ENCODE results near the gene ABHD12.
A peak's percentile ranks its signal among the peaks of the same experiment; 100 is the strongest.

The ABHD12 gene

DNA sequence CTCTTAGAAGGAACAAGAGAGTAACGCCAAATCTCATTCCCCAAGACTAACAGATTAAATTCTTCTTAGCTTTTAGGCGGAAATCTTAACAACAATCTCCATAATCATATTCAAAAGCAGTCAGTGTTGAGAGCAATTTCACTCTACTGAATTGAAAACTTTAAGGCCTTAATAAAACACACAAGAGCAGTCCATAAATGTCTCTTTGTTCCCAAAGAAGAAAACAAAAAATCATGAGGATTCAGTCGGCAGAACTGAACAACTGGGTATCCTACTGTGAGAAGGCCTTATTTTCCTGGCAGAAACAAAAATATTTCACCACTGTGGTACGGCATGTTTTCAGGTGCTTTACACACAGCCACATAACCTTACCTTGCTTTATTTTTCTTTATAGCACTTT lies 14.4 kb downstream of the ABHD12 start:
- DNase-seq (ENCODE audit: low read depth) = no peak
- TF ChIP-seq, protein P1, sequence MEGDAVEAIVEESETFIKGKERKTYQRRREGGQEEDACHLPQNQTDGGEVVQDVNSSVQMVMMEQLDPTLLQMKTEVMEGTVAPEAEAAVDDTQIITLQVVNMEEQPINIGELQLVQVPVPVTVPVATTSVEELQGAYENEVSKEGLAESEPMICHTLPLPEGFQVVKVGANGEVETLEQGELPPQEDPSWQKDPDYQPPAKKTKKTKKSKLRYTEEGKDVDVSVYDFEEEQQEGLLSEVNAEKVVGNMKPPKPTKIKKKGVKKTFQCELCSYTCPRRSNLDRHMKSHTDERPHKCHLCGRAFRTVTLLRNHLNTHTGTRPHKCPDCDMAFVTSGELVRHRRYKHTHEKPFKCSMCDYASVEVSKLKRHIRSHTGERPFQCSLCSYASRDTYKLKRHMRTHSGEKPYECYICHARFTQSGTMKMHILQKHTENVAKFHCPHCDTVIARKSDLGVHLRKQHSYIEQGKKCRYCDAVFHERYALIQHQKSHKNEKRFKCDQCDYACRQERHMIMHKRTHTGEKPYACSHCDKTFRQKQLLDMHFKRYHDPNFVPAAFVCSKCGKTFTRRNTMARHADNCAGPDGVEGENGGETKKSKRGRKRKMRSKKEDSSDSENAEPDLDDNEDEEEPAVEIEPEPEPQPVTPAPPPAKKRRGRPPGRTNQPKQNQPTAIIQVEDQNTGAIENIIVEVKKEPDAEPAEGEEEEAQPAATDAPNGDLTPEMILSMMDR (conservative IDR thresholded peaks at IDR 0.05; ENCODE audit: control insufficient read depth, insufficient read depth, low read depth, low read length) = no peak
- no peak overlapping the region for H3K4me3 ChIP-seq (ENCODE audit: control insufficient read depth, low read depth, low read length)

GRCh38 chr20:25374842-25375241 lies 15.8 kb downstream of the ABHD12 start:
- TF ChIP-seq, protein P1 (conservative IDR thresholded peaks at IDR 0.05; ENCODE audit: control insufficient read depth, insufficient read depth, low read depth, low read length) = no peak
- no peak overlapping the region for H3K4me3 ChIP-seq (ENCODE audit: control insufficient read depth, low read depth, low read length)
- no peak for DNase-seq (ENCODE audit: low read depth)

DNA sequence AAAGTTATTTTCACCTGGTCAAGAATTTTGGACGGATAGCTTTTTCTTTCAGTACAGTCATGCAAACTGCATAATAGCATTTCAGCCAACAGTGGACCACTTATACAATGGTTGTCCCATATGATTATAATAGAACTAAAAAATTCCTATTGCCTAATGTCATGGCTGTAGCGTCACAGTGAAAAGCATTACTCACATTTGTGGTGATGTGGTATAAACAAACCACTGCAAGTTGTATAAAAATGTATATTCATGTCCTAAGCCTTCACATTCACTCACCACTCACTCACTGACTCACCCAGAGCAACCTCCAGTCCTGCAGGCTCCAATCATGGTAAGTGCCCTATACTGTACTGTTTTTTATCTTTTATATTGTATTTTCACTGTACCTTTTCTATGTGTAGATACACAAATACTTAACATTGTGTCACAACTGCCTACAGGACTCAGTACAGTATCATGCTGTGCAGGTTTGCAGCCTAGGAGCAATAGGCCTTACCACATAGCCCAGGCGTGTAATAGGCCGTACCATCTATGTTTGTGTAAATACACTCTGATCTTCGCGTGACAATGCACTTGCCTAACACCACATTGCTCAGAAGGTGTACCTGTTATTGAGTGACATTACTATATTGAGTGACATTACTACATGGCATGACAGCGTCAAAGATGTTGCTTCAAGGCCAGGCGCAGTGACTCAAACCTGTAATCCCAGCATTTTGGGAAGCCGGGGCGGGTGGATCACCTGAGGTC lies 17.9 kb downstream of the ABHD12 start:
- TF ChIP-seq, protein P1 (conservative IDR thresholded peaks at IDR 0.05; ENCODE audit: control insufficient read depth, insufficient read depth, low read depth, low read length) = no peak
- DNase-seq (ENCODE audit: low read depth) = peak; percentile 98
- H3K4me3 ChIP-seq (ENCODE audit: control insufficient read depth, low read depth, low read length) = no peak overlapping the region

DNA sequence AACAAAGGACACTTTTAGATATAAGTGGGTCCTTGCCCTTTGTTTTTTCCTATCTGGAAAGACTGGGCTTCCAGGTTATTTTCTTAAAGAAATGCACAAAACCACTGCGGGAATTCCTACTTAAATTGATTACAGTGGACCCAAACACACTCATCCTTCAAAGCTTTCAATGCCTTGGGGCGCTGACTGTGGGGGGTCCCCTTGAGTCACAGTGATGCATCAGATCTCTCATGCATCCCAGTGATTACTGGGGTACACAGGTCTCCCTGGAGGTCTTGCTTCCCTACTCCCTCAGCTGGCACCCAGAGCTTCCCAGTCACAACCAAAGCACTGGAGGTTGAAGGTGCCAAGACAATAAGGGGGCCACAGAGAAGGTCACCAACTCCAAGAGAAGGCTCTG lies 20.7 kb downstream of the ABHD12 start:
- no peak for DNase-seq (ENCODE audit: low read depth)
- H3K4me3 ChIP-seq (ENCODE audit: control insufficient read depth, low read depth, low read length) = no peak overlapping the region
- TF ChIP-seq, protein P1 (conservative IDR thresholded peaks at IDR 0.05; ENCODE audit: control insufficient read depth, insufficient read depth, low read depth, low read length) = no peak

- peak; percentile 19 for DNase-seq (ENCODE audit: low read depth)
- TF ChIP-seq, protein P1 (conservative IDR thresholded peaks at IDR 0.05; ENCODE audit: control insufficient read depth, insufficient read depth, low read depth, low read length) = no peak
- no peak overlapping the region for H3K4me3 ChIP-seq (ENCODE audit: control insufficient read depth, low read depth, low read length)
These were observed 21.1 kb downstream of the ABHD12 start for GRCh38 chr20:25369529-25369928.

DNA sequence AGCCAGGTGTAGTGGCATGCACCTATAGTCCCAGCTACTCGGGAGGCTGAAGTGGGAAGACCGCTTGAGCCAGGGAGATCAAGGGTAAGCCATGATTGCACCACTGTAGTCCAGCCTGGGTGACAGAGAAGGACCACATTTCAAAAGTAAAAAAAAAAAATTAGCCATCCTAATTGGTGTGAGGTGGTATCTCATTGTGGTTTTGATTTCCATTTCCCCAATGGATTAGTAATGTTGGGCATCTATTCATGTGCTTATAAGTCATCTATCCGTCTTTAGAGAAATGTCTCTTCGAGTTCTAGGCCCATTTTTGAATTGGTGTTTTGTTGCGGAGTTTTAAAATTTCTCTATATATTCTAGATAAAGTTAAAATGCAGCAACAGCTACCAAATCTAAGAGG lies 21.7 kb downstream of the ABHD12 start:
- no peak for DNase-seq (ENCODE audit: low read depth)
- TF ChIP-seq, protein P1 (conservative IDR thresholded peaks at IDR 0.05; ENCODE audit: control insufficient read depth, insufficient read depth, low read depth, low read length) = no peak
- H3K4me3 ChIP-seq (ENCODE audit: control insufficient read depth, low read depth, low read length) = no peak overlapping the region

All from fibroblast of mammary gland (primary cell).